GM19397 (cell line): Measurements from ENCODE around the gene HDGFL3.
"Not testable (repeated sequence)": the region's sequence is repeated elsewhere in the genome, so short reads cannot be mapped to it uniquely, and the experiment has no call there.

Source experiments
- ATAC-seq: cut with Tn5 transposase; IDR thresholded peaks from one replicate; pipeline ENCODE4 v1.9.1; 2021; ENCODE audit warnings: mild to moderate bottlenecking, moderate library complexity; ENCODE audit not compliant: unreplicated experiment

Gene HDGFL3

DNA sequence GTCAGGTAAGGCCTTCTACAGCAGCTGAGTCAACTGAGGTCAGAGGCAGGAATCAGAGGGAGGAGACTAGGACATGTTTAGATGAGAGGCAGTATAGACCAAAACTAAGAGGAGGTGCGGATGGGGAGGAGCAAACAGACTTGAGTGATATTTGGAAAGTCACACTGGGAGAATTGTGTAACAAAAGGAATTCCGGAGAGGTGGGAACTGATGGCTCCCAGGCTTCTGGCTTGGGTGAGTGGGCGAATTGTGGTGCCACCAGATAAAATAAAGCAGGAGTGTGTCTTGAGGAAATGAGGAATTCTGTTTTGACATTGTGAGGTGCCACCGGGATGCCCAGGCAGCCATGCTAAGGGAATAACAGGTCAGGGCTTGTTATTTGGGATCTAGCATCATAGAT is 103.5 kb downstream of the HDGFL3 start:
- ATAC-seq = no peak

GRCh38 chr15:83102346-83102745 is 105.3 kb downstream of the HDGFL3 start:
- ATAC-seq = no peak

GRCh38 chr15:83100097-83100646 is 107.5 kb downstream of the HDGFL3 start:
- ATAC-seq = no peak

DNA sequence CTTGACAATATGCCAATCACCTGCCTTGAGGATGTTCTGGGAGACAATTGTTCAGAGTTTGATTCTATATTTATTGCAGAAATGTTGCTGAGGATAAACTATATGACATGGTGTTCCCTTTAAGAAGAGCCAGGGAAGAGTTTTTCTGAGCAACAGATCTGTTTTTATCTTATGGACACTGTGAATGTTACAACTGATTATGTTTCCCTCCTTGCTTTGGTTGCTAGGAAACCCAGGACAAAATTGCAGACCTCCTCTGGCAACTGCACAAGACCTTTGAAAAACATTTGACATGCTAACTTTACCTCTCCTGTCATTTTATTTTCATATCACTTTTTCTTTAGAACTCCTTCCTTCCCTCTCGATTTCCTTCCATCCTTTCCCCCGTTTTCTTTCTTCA is 108.3 kb downstream of the HDGFL3 start:
- no peak for ATAC-seq

GRCh38 chr15:83098079-83098478 is 109.5 kb downstream of the HDGFL3 start:
- ATAC-seq = no peak

DNA sequence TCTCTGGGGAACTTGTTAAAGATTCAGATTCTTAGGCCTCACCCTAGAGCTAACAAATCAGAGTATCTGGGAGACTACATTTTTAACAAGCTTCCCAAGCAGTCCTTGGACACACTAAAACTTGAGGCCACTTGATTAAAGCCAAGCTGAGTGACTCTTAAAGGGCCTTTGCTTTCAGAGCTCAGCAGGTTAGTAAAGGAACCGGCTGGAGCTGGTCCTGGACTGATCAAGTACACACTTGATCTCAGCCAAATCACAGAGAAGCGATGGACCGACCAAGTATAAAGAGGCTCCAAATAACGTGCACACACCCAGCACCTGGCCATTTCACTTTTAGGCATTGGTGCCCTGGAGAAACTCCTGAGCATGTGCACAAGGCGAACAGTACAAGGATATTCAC is 113.0 kb downstream of the HDGFL3 start:
- ATAC-seq = no peak

GRCh38 chr15:83092309-83092976 is 115.2 kb downstream of the HDGFL3 start:
- ATAC-seq = no peak

DNA sequence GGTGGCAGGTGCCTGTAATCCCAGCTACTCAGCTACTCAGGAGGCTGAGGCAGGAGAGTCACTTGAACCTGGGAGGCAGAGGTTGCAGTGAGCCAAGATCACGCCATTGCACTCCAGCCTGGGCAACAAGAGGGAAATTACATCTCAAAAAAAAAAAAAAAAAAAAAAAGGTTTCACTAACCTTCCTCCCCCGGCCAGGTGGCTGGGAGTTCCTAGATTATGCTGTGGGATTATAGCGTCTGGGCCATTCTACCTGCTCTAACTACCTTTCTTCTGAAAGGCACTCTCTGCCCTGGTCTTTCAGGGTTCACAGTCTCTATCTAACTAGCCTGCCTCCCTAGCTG is 115.7 kb downstream of the HDGFL3 start:
- not testable (repeated sequence) for ATAC-seq

- no peak for ATAC-seq
These were observed 117.2 kb downstream of the HDGFL3 start for GRCh38 chr15:83090465-83090864.

DNA sequence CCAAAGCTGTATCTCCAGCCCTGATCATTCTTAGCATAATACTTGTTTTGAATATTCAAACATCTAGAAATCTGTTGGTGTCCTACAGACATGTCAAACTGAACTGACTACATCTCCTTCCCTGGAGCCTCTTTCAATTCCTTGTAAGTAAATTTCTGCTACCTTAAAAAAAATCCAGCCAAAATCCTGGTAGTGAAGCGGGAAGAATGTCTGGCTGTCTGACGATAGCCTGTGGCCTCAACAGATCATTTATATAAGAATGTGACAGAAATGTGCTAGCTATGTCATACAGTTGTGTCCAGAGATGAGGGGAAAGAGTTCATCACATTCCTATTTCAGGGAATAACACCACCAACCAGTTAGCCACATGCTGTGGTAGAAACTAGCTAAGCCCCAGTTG is 118.7 kb downstream of the HDGFL3 start:
- no peak for ATAC-seq

GRCh38 chr15:83087576-83087975 is 120.0 kb downstream of the HDGFL3 start:
- ATAC-seq = no peak

DNA sequence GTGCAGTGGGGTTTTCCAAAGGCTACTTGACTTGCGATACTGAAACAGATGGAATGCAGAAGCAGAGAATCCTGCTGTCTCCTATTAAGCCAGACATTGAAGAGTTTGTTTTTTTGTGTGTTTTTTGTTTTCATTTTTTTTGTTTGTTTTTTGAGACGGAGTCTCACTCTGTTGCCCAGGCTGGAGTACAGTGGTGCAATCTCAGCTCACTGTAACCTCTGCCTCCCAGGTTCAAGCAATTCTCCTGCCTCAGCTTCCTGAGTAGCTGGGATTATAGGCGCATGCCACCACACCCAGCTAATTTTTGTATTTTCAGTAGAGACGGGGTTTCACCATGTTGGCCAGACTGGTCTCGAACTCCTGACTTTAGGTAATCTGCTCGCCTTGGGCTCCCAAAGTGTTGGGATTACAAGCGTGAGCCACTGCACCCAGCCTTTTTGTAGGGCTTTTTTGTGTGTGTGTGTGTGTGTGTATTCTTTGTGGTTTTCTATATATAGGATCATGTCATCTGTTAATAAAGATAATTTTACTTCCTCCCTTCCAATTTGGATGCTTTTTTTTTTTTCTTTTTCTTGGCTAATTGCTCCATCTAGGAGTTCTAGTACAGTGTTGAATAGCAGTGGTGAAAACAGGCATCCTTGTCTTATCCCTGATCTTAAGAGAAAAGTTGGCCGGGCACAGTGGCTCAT is 121.6 kb downstream of the HDGFL3 start:
- not testable (repeated sequence) for ATAC-seq

- not testable (repeated sequence) for ATAC-seq
These were observed 122.2 kb downstream of the HDGFL3 start for GRCh38 chr15:83085461-83085860.

GRCh38 chr15:83082730-83083386 is 124.8 kb downstream of the HDGFL3 start:
- ATAC-seq = no peak

- ATAC-seq = no peak
These were observed 126.2 kb downstream of the HDGFL3 start for GRCh38 chr15:83081256-83082014.

DNA sequence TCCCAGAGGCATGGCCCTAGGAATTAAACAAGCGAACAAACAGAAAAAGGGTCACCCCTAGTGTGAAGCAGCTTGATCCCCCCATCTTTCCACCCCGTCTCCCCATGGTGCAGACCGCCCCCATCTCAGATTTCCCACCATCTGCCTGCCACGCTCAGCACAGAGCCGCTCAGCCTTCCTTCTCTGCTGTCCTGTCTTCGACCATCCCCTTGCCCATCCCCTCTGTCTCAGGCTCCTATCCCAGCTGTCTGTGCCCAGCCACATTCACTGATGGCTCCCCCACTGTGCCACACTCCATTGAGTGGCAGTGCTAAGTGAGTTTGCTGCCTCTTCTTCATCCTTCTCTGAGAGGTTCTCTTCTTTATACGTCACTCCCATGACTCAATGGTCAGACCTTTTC is 128.9 kb downstream of the HDGFL3 start:
- no peak for ATAC-seq
